GM12873 (cell line): ENCODE measurements around the gene MED14.

Experiments
- TF ChIP-seq, protein P1 (sequence below): IDR thresholded peaks from 2 replicates; pipeline ENCODE4 v1.5.1; 2012; ENCODE audit warnings: low read depth, mild to moderate bottlenecking, moderate library complexity, low read length, control low read depth; ENCODE audit not compliant: insufficient read depth; ENCODE audit errors: missing control alignments

The MED14 gene

DNA sequence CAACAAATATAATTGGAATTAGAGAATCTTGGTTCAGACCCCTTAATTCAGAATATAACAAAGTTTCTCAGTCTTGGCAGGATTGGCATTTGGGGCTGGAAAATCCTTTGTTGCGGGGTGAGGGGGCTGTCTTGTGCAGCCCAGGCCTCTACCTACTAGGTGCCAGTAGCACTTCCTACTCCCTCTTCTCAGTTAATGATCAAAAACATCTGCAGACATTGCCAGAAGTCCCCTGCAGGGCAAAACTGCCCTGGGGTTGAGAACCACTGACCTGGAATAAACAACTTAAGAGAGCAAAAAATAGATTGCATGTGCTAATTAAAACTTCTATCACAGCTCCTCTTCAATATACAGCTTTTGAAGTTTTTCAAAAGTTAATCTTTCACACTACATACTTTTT is 51.2 kb downstream of the MED14 start:
- TF ChIP-seq, protein P1, sequence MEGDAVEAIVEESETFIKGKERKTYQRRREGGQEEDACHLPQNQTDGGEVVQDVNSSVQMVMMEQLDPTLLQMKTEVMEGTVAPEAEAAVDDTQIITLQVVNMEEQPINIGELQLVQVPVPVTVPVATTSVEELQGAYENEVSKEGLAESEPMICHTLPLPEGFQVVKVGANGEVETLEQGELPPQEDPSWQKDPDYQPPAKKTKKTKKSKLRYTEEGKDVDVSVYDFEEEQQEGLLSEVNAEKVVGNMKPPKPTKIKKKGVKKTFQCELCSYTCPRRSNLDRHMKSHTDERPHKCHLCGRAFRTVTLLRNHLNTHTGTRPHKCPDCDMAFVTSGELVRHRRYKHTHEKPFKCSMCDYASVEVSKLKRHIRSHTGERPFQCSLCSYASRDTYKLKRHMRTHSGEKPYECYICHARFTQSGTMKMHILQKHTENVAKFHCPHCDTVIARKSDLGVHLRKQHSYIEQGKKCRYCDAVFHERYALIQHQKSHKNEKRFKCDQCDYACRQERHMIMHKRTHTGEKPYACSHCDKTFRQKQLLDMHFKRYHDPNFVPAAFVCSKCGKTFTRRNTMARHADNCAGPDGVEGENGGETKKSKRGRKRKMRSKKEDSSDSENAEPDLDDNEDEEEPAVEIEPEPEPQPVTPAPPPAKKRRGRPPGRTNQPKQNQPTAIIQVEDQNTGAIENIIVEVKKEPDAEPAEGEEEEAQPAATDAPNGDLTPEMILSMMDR: no peak

DNA sequence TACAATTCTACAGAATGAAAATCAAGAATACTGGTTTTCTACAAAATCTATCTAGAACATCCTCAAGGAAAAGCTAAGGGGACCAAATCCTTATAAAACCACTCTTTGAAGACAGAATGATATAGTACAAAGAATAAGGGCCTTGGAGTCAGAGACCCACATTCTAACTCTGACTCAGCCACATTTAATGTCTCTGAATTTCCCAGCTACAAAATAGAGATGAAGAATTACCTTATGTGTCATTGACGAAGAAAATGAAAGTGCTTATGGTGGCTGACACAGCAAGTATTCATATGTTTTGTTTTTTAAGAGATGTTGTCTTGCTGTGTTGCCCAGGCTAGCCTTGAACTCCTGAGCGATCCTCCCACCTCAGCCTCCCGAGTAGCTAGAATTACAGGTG is 52.1 kb downstream of the MED14 start:
- TF ChIP-seq, protein P1: no peak

DNA sequence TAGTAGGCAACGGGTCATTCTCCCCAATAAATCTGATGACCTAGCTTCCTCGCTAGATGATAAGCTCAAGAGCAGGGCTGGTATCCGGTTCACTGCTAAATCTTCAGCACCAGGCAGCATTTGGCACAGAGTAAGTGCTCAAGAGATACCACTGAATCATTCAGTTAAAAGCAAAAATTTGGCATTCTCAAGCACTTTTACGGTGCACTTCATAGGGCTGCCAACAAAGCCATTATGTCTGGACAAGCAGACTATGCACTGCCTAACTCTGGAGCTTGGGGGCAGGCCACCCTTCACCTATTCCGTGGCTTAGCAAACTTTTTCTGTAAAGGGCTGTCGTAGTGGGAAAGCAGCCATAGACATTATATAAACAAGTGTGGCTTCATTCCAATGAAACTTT is 64.2 kb downstream of the MED14 start:
- TF ChIP-seq, protein P1: no peak

DNA sequence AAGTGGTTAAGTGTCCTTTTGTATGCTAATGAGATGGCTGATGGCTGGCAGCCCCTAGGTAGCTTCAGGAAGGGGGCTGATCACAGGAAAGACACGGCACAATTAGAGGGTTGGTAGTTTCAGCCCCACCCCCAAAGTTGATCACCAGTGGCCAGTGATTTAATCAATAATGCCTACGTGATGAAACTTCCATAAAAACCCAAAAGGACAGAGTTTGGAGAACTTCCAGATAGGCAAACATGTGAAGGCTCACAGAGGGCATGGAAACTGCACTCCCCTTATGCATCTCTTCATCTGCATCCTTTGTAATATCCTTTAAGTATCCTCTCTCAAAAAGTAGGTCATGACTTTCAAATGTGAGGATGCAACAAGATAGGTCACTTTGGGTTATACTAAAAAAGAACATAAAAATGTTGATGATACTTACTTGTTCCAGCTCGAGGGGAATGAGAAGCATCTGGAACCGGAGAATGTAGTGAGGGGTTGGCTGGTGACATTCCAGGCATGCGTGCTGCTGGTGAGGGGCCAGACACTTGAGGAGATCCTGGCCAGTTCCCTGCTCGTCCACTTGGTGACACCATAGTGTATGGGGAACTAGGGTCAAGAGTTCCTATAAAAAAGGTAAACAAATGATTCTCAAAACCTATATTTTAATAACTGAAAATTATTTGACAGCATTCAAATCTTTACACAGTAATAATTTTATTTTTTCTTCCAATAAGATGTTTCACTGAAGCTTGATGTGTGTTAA is 71.3 kb downstream of the MED14 start:
- TF ChIP-seq, protein P1: peak; percentile 15

DNA sequence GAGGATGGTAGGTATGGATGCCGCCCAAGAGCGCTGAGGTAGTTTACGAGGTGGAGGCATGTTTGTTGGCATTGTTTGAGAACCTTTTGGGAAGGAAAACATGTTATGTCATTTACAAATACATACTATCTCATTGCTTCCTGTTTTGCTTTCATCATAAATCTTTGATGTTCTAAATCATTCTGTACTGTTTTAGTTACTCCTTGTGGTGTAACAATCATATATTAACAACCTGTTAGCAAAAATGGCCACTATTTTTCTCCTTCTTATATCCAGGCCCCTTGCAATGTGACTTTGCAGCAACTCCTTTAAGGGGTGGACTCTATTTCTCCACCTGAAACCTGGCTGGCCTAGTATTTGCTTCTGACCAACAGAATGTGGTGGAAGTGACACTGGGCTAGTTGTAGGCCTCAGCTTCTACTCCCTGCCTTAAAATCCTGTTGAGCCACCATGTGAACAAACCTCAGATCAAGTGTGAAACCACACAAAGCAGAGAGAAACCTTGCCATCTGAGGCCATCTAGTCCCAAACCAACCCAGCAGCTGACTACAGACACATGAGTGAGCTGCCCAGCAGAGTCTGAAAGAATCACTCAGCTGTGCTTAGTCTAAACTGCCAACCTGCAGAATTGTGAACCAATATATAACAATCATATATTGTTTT is 72.1 kb downstream of the MED14 start:
- TF ChIP-seq, protein P1: no peak

DNA sequence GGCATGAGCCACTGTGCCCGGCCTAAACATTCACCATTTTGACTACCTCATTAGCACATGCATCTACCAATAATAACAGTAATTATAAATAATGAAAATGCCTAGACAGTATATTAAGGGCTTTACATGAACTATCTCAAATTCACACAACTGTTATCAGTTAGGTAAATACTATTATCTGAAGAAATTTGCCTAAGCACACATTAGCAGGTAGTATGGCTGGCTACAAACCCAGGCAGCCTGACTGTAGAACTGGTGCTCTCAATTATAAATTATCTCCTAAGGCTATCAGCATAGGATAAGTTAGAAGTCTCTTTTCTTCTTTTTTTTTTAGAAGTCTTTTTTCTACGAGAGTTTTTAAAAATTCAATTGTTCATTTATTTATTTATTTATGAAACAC is 73.9 kb downstream of the MED14 start:
- TF ChIP-seq, protein P1: no peak

DNA sequence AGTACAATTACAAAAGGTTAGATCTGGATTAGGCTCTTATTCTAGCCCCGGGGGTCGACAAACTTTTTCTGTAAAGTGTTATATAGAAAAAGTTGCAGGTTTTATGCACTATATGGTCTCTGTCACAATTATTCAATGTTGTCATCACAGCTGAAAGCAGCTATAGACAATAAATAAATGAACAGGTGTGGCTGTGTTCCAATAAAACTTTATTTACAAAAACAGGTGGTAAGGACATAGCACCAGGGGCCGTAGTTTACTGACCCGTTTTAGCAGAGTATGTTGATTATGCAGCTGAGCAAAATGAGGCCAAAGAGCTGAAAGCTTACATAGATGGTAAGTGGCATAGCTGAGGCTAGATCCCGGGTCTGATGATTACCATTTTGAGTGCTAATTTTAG is 75.0 kb downstream of the MED14 start:
- TF ChIP-seq, protein P1: no peak
